Ureter (tissue), 1 donor: ENCODE data around the gene CDK12. TPM values are rescaled to one million over a fixed set of nuclear protein-coding genes. Genes with fewer than 3 reads are reported as not detected.
"Not testable (repeated sequence)": the region's sequence is repeated elsewhere in the genome, so short reads cannot be mapped to it uniquely, and the experiment has no call there.

ENCODE experiments used
- DNase-seq: peaks from one replicate; pipeline ENCODE4 v3.0.0-alpha.2; 2020; ENCODE audit warnings: low spot score
- total RNA-seq: library from RNA; stranded (reverse); gene quantifications from one replicate; pipeline ENCODE4 v1.2.4, GENCODE V29; 2023
- donor health status: DM: yes; HTN: yes; CAD: no.

CDK12 gene
- total RNA-seq, 1 donor from 2014 or later, result 110 TPM

DNA sequence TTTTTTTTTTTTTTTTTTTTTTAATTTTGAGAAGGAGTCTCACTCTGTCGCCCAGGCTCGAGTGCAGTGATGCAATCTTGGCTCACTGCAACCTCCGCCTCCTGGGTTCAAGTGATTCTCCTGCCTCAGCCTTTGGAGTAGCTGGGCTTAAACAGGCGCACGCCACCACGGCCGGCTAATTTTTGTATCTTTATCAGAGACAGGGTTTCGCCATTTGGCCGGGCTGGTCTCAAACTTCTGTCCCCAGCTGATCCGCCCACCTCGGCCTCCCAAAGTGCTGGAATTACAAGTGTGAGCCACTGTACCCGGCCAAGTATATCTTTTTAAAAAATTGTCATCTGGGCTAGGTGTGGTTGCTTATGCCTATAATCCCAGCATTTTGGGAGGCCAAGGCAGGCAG lies 35.6 kb downstream of the CDK12 start:
- DNase-seq, result not testable (repeated sequence)

DNA sequence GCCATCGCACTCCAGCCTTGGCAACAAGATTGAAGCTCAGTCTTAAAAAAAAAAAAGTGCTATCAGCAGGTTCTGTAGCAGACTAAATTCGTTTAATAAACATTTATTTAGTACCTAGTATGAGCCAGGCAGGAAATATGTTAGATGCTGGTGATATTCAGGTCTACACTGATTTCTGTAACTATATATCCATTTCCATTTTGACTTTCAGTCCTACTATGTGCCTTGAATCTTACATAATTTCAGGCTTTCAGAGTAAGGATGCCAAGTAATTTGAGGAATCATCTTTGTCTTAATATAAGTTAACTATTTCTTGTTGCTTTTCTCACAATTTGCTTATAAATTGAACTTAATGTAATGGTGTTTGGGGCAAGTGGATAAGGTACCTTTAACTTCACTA lies 46.2 kb downstream of the CDK12 start:
- no peak for DNase-seq

DNA sequence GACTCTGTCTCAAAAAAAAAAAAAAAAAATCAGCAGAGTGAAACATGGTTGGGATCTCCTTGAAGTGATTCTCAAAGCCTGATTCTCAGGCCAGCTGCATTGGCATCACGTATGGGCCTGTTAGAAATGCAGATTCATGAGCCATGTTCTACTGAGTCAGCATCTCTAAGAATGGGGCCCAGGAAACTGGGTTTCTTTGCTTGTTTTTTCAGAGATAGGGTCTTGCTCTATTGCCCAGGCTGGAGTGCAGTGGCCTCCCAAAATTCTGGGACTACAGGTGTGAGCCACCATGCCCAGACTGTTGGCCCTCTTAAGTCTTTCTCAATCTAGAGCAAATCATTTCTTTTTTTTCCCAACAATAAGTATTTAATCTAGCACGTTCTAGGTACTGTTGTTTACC lies 47.7 kb downstream of the CDK12 start:
- no peak for DNase-seq

DNA sequence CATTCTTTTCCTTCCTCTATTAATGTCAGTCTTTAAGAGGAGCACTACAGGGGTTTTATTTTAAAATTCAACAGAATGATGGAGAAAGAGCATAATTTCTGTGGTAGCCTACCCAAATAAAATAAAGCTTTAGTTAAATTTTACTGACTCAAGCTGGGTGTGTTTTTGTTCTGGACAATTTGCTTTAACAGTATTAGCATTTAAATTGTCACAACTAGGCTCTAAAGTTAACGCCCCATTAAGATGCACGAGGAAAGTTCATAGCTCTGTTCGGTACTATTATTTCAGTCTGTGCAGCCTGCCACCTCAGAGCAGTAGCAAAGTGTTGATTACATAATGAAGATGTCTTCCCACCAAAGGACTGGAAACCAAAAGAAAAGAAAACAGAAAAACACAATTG lies 52.0 kb downstream of the CDK12 start:
- DNase-seq, result no peak

DNA sequence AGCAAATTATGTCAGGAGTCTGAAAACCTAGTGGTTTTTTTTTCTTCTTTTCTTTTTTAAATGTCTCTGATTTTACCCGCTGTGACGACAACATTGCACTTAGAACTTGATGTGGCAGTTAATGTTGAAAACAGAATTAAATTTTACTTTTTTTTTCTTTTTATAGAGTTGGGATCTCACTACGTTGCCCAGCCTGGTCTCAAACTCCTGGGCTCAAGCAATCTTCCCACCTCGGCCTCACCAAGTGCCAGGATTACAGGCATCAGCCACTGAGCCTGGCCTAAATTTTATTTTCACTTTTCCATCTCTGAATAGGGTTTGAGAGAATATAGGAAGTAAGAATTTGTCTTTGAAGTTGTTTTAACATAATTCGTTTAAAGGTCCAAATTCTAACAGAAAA lies 52.6 kb downstream of the CDK12 start:
- DNase-seq, result no peak

DNA sequence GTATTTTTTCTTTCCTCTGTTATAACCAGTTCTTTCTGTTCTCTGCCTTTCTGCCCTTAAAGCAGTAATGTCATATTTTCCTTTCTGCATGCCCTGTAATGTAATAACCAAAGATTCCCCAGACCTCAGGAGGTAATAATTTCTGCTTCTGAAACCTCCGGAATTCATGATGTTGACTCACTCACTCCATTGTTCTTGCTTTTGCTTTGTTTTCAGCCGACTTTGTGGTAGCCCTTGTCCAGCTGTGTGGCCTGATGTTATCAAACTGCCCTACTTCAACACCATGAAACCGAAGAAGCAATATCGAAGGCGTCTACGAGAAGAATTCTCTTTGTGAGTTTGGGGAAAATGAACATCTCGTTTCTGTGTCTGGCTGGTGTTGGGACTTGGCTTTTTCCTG lies 55.9 kb downstream of the CDK12 start:
- DNase-seq, result no peak

- DNase-seq, result no peak
Observed at GRCh38 chr17:39525801-39526506, 64.7 kb downstream of the CDK12 start.

DNA sequence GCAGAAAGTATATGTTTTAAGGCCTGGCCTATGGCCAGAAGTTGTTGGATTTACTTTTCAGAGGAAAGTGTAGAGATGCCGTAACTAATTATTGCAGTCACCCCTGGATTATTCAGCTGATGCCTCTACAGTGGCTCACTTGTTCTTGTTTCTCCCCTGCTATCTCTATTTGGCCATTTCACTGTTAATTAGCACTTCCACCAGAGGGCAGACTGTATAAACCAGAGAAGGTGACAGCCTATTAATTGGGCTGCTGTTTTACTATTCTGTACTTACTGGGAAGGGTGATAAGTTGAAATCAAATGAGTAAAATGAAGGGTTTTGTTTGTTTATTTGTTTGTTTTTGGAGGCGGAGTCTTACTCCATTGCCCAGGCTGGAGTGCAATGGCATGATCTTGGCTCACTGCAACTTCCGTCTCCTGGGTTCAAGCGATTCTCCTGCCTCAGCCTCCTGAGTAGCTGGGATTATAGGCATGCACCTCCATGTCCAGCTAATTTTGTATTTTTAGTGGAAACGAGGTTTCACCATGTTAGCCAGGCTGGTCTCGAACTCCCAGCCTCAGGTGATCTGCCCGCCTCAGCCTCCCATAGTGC lies 66.0 kb downstream of the CDK12 start:
- no peak for DNase-seq

- DNase-seq, result no peak
Observed at GRCh38 chr17:39529455-39529854, 68.2 kb downstream of the CDK12 start.

GRCh38 chr17:39530513-39530912 lies 69.2 kb downstream of the CDK12 start:
- DNase-seq, result no peak

- no peak for DNase-seq
Observed at GRCh38 chr17:39531252-39531651, 70.0 kb downstream of the CDK12 start.

DNA sequence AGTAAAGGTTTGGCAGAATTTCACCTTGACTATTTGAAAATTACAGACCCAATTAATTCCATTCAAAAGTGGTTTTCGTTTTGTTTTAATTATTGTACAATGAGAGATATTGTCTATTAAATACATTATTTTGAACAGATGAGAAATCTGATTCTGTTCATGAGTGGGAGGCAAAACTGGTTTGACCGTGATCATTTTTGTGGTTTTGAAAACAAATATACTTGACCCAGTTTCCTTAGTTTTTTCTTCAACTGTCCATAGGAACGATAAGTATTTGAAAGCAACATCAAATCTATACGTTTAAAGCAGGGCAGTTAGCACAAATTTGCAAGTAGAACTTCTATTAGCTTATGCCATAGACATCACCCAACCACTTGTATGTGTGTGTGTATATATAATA lies 72.6 kb downstream of the CDK12 start:
- no peak for DNase-seq

GRCh38 chr17:39534768-39535405 lies 73.6 kb downstream of the CDK12 start:
- no peak for DNase-seq

GRCh38 chr17:39536468-39536867 lies 75.2 kb downstream of the CDK12 start:
- no peak for DNase-seq

DNA sequence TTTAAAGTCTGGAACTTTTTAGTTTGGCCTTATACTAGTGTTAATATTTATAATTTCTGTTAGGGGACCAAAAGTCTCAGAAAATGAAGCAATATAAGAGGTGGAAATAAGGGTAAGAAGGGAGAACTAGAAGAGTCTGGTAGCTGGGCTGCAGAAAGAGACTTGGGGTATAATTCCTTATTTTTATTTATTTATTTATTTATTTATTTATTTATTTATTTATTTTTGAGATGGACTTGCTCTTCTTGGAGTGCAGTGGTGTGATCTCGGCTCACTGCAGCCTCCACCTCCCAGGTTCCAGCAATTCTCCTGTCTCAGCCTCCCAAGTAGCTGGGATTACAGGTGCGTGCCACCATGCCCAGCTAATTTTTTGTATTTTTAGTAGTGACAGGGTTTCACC lies 76.1 kb downstream of the CDK12 start:
- DNase-seq, result not testable (repeated sequence)

DNA sequence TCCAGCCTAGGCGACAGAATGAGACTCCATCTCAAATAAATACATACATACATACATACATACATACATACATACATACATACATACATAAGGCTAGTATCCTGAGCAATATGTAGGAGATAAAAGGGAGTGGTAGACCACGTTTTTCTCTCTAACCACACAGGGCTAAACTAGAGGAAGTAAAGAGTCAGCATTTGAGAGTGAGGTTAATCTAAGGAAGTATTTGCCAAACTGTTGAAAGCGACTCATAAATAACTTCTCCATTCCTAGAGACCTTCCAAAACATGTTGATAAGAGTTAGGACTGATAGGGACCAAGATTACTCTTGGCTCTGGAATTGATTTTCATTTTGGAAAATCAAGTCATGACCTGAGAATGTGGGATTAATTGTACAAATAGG lies 77.6 kb downstream of the CDK12 start:
- DNase-seq, result no peak

GRCh38 chr17:39540611-39541010 lies 79.3 kb downstream of the CDK12 start:
- no peak for DNase-seq

DNA sequence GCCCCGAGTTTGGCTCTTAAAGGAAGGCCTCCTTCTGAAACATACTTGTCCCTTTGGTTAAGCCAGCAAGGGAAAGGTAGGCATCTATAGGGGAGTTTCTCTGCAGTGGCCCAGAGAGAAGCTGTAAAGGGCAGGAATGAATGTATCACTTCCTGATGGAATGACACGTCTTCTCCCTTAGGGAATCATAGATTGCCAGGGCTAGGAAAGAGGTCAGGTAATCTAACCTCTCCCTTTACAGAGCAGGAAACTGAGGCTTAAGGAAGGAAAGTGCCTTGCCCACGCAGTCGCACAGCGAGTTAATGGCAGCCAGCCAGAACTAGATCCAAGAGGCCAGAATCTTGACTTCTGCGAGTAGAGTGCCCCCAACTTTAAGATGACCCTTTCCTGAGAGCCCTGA lies 80.4 kb downstream of the CDK12 start:
- no peak for DNase-seq

GRCh38 chr17:39543176-39543575 lies 81.9 kb downstream of the CDK12 start:
- no peak for DNase-seq

- DNase-seq, result no peak
Observed at GRCh38 chr17:39543664-39544063, 82.4 kb downstream of the CDK12 start.

- not testable (repeated sequence) for DNase-seq
Observed at GRCh38 chr17:39544361-39544760, 83.1 kb downstream of the CDK12 start.

- peak; percentile 71 for DNase-seq
Observed at GRCh38 chr17:39547713-39548478, 86.6 kb downstream of the CDK12 start.
